Stimulated activated CD8-positive, alpha-beta memory T cell treated with anti-CD3 and anti-CD28 coated beads, Interleukin-2, amount 100 ng/mL, for 1 hour (primary cell): ENCODE data around the gene TMPRSS11E.
"Not testable (repeated sequence)": the region's sequence is repeated elsewhere in the genome, so short reads cannot be mapped to it uniquely, and the experiment has no call there.

Experiments
- DNase-seq, 2 donors: peaks; one replicate each; pipeline ENCODE4 v3.0.0-alpha.2; 2020; ENCODE audit warnings: low read depth in 2 of 2

Gene TMPRSS11E

DNA sequence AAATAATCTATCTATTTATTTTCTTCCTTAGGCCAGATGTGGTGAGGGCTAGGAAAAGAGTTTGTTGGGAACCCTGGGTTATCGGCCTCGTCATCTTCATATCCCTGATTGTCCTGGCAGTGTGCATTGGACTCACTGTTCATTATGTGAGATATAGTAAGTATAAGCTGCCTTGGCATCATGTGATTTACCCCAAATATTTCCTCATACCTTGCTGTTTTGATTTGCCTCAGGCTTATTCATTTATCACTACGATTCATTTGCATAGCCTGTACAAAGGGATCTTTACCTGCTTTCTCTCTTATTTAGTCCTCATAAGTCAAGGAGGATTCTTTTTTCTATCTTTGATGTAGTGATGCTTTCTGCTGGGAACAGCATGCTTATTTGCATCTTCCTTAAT is 14.5 kb downstream of the TMPRSS11E start:
- DNase-seq, result no peak

DNA sequence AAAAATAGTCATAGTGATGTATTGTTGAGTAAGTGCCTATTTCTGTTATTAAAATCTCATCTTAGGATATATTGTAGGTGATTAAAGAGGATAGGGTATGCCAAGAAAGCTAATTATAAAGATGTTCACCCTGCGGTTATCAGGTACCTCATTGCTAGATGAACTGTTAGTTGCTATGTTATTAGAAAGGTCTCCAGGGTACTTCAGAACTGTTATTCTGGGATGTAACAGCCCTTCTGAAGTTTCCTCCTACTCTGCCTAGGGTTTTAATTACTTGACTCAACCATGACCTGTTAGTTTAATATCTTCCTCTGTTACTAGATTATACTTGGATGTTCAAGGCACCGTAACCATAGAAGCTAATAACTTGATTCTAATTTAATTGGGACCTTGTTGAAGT is 15.4 kb downstream of the TMPRSS11E start:
- DNase-seq, result no peak

DNA sequence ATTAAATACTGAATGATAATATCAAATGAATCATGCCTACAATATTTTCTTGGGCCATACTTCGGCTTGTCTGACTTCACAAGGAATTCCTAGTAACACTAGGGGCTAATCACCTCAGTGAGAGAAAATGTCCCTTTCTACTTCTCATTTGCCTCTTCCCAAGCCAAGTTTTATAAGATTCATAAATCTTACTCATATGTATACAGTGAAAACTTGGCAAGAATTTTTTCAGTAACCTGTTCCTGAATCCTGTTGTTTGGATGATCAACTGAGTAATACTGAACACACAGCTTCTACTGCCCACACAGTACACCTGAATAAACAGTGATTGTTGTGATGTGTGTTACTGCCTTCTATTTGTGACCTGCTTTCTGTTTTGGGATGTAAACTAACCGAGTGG is 16.5 kb downstream of the TMPRSS11E start:
- DNase-seq, result no peak

DNA sequence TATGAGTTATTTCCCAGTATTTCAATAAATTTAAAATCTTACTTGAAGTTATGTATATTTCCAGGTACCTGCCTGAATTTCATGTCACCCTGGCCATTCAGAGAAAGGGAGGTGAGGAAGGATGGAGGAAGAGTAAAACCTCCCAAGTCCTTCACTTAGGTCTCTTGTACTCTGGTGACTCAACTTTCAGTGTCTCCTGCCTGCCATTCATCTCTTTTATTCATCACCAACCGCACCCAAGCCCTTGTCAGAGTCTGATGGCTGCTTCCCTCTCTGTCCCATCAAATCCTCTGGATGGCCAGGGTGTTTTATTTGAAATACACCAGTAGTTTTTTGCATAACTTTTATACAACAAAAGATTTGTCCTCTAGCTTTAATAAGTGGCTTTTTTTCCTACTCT is 17.8 kb downstream of the TMPRSS11E start:
- no peak for DNase-seq

DNA sequence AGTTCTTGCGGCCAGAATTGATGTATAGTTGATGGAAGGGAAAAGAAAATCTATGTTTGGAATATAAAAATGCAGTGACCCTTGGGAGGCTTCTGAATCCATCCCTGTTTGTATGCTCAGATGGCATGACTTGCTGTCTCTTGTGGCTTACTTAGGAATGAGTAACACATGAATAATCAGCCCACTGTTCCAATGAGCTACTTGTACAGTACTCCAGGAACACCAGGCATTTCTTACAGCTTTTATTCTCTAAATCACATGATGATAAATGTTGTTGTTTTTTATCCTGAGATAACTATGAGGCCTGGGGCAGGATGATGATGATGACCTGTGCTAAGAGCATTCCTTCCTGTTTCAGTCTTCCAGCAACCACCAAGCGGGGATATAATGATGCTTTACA is 18.9 kb downstream of the TMPRSS11E start:
- DNase-seq, result no peak

DNA sequence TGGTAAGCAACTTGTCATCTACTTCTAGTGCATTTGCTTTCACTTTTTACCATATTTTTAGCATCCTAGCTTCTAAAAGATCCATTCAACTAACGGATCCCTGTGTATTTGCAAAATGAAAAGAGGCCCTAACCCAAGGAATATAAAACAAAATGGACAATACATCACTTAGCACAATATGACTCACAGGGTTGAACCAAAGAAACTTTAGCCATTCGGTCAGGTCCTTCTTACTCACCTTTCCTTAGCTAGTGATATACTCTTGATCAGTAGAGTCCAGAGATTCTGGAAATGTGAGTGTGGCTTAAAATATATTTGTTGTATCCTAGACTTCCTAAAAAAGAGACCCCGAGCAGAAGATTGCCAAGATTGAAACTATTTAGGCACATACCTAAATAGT is 19.5 kb downstream of the TMPRSS11E start:
- no peak for DNase-seq

DNA sequence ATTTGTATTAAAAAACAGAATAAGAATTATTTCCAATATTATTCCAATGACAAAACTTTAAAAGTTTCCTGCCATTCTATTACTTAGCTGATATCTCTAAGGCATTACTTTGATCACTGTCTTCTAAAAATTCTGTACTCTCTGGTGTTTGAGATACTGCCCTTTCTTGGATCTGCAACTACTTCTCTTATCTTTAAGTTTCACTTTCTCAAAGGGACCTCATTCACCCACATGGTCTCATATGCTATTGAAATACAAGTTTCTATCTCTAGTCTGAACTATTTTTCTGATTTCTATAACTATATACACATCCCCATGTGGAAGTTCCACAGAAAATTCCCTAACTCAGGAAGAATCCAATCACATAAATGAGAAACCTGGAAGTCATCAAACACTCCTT is 22.2 kb downstream of the TMPRSS11E start:
- no peak for DNase-seq

DNA sequence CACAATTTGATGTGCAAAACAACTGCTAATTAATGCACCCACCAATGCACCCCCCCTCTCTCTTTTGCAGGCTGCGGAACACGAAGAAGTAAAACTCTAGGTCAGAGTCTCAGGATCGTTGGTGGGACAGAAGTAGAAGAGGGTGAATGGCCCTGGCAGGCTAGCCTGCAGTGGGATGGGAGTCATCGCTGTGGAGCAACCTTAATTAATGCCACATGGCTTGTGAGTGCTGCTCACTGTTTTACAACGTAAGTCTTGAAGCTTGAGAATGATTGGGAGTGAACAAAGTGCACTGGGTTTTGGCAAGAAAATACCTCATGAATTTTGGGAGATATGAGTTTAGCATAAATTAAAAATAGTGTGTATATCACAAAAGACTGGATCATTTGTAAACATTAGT is 28.9 kb downstream of the TMPRSS11E start:
- DNase-seq, result no peak

DNA sequence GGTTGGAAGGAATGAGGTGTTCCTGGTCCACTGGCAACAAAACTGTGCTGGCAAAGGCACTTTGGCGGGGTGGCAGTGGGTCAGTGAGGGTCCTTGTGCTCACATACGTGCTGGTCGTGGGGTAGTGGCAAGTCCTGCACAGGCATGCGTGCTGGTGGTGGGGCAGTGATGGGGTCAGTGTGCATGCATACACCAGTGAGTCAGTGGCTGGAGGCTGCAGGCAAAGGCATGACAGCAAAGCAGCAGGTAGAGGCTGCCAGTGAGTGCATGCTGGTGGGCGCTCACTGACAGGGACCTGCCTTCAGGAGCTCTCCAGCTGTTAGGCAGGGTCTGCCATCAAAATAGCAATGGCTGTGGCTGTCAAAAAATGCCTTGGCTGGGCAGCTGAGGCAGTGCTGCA is 42.1 kb downstream of the TMPRSS11E start:
- no peak for DNase-seq

DNA sequence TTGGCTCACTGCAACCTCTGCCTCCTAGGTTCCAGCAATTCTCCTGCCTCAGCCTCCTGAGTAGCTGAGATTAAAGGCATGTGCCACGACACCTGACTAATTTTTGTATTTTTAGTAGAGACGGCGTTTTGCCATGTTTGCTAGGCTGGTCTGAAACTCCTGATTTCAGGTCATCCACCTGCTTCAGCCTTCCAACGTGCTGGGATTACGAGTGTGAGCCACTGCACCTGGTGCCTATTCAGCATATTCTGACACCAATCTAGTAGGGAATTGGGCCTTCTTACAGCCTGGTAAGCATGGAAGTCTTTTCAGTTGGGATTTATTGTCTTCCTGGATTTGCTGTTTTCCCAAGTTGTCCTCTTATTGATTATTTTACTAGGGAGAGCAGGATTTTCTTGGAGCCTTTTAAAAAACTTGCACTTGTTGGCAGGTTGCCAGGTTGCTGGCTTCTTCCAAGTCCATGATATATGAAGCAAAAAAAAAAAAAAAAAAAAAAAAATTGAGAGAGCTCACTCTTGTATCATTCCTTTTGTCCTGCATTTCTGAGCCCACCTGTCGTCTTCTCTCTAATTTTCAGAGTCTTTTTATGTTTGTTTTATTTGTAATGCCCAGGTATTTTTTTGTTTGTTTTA is 43.7 kb downstream of the TMPRSS11E start:
- DNase-seq, result no peak

DNA sequence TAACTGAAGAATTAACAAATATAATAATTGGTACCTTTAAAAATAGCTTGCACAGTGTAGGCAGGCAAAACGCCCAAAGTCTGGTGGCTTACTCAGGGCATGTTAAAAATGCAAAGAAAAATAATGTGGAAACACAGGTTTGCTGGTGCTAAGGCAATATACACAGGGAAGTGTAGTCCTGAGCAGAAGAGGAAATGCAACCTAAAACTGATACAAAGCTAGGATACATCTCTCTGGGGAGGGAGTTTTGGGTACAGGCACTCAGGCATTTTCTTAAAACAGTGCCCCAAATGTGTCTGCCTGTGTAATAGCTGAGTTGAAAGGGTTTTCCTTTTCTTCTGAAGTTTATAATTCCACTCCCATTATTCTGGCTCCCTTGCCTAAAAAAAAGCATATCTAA is 47.4 kb downstream of the TMPRSS11E start:
- DNase-seq, result no peak

DNA sequence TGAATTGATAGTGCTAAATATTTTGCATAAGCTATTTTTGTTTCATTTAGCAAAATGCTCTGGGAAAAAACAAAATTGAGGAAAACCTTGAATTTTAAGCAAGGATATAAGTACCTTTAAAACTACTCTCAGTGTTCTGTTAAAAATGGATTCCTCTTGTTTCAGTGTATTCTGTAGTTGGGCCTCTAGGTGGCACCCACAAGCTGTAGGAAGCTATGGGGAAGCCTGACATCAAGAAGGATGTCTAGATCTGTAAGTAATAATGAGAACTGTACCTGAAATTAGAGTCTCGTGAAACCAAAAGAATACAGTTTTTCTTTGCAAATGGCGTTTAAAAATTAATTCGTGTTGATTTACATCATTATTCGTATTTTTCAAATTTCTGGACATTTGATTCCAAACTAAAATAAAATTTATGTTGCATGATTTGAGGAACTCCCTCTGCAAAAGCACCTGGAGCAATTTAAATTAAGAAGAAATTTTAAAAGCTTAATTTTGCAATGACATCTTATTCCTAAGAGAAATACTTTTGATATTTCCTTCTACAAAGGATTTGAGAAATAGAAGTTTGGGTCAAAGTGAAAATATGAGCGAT is 51.2 kb downstream of the TMPRSS11E start:
- DNase-seq, result peak in 1 of 2 donors; percentile 14

DNA sequence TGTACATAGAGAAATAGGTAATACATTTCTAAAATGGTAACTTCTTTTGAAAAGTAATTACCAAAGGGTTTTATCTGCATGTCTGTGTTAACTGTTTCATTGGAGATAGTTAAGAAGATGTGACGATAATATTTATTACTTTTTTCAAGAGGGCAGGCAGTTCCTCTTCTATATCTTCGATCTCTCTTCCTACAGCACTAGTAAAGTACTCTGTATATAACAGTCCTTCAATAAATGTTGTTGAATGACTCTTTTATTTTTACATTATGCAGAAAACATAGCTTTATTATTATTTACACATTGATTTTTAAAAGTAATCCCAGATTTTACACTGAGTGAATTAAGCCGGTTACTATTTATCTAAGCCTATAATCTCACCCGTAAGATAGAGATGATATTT is 51.8 kb downstream of the TMPRSS11E start:
- no peak for DNase-seq

DNA sequence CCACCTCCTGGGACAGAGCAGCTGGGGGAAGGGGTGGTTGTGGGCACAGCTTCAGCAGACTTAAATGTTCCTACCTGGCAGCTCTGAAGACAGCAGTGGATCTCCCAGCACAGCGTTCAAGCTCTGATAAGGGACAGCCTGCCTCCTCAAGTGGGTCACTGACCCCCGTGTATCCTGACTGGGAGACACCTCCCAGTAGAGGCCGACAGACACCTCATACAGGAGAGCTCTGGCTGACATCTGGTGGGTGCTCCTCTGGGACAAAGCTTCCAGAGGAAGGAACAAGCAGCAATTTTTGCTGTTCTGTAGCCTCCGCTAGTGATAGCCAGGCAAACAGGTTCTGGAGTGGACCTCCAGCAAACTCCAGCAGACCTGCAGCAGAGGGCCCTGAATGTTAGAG is 56.2 kb downstream of the TMPRSS11E start:
- DNase-seq, result not testable (repeated sequence)

DNA sequence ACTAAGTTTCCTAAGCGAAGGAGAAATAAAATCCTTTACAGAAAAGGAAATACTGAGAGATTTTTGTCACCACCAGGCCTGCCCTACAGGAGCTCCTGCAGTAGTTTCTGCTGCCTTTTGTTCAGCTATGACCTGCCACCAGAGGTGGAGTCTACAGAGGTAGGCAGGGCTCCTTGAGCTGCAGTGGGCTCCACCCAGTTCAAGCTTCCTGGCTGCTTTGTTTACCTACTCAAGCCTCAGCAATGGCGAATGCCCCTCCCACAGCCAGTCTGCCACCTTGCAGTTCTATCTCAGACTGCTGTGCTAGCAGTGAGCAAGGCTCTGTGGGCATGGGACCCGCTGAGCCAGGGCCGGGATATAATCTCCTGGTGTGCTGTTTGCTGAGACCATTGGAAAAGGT is 57.6 kb downstream of the TMPRSS11E start:
- not testable (repeated sequence) for DNase-seq

DNA sequence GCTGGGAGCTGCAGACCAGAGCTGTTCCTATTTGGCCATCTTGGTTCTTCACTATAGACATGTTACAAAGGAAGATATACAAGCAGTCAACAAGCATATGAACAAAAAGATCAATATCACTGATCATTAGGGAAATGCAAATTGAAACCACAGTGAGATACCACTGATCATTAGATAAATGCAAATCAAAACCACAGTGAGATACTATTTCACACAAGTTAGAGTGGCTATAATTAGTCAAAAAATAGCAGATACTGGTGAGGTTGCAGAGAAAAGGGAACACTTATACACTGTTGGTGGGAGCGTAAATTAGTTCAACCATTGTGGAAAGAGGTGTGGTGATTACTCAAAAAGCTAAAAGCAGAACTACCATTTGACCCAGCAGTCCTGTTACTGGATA is 58.2 kb downstream of the TMPRSS11E start:
- DNase-seq, result not testable (repeated sequence)

DNA sequence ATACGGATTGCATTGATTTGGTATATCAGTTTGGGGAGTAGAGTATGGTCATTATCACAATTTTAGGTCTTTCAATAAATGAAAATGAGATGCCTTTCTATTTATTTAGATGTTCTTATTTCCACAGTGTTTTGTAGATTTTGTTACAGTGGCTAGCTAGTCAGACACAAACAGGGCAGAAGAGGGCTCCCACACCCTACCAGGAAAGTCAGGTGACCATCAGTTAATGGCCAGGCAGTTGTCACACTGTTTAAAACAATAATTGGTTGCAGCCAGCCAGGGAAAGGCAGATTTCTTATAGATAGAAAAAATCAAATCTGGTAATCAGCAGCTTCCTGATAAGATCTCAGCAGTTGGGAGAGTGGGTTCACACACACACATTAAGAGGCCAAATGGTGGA is 71.6 kb downstream of the TMPRSS11E start:
- no peak for DNase-seq

DNA sequence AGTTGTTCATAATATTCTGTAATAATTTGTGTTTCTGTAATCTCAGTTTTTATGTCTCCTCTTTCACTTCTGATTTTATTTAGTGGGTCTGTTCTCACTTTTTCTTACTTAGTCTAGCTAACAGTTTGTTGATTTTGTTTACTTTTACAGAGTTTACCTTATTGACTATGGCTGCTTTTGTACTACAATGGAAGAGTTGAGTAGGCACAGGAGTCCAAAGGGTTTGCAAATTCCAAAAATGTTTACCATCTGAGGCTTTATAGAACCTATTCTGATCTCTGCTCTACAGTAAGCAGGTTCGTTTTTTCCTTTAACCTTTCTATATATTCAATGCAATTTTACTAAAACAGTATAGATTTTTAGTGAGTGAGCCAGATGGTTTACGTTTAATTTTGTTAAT is 73.7 kb downstream of the TMPRSS11E start:
- DNase-seq, result no peak

DNA sequence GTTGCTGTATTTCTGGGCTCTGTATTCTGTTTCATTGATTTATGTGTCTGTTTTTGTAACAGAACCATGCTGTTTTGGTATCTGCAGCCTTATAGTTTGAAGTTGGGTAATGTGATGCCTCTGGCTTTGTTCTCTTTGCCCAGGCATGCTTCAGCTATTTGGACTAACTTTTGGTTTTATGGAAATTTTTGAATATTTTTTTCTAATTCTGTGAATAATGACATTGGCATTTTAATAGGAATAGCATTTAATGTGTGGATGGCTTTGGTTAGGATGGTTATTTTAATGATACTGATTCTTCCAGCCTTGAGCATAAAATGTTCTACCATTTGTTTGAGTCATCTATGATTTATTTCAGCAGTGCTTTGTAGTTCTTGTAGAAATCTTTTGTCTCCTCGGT is 75.0 kb downstream of the TMPRSS11E start:
- DNase-seq, result not testable (repeated sequence)

DNA sequence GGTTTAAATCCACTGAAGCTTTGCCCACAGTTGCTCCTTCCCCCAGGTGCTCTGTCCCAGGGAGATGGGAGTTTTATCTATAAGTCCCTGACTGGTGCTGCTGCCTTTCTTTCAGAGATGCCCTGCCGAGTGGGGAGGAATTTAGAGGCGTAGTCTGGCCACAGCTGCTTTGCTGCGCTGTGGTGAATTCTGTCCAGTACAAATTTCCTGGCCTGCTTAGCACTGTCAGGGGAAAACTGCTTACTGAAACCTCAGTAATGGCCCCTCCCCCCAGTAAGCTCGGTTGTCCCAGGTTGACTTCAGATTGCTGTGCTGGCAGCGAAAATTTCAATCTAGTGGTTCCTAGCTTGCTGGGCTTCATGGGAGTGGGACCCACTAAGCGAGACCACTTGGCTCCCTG is 88.7 kb downstream of the TMPRSS11E start:
- DNase-seq, result no peak

DNA sequence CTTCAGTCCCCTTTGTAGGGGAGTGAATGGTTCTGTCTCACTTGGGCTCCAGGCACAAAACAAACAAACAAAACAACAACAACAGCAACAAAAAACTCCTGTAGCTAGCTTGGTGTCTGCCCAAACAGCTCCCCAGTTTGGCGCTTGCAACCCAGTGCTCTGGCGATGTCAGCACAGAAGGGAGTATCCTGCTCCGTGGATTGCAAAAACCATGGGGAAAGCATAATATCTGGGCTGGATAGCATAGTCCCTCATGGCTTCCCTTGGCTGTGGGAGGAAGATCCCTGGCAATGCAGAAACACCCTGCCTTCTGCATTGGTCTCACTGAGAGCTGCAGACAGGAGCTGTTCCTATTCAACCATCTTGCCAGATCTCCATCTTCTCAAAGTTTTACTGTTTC is 89.1 kb downstream of the TMPRSS11E start:
- no peak for DNase-seq

DNA sequence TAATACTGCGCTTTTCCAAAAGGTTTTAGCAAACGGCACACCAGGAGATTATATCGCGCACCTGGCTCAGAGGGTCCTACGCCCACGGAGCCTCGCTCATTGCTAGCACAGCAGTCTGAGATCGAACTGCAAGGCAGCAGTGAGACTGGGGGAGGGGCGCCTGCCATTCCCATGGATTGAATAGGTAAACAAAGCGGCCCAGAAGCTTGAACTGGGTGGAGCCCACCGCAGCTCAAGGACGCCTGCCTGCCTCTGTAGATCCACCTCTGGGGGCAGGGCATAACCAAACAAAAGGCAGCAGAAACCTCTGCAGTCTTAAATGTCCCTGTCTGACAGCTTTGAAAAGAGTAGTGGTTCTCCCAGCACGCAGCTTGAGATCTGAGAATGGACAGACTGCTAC is 95.5 kb downstream of the TMPRSS11E start:
- not testable (repeated sequence) for DNase-seq
